ENCODE results near the gene TTLL8.

Gene TTLL8

GRCh38 chr22:50001388-50002231 lies 56.5 kb downstream of the TTLL8 start:
- no peak overlapping the region for H3K27ac ChIP-seq (ENCODE audit: low read depth in 2 of 2, low read length in 2 of 2)
- no peak overlapping the region for H3K9ac ChIP-seq (ENCODE audit: low read depth in 1 of 2, low read length in 2 of 2)
- H3K4me3 ChIP-seq (ENCODE audit: low read length in 2 of 2): no peak overlapping the region
- no peaks in the 10 kb centered on the region for H3K36me3 ChIP-seq (ENCODE audit: control insufficient read depth in 2 of 2, insufficient read depth in 2 of 2, low read length in 2 of 2)
- H3K4me1 ChIP-seq (ENCODE audit: control insufficient read depth in 2 of 2, insufficient read depth in 2 of 2, low read length in 2 of 2): peaks cover 7 to 11% of the 10 kb centered on the region in 2 donors
- no peaks in the 10 kb centered on the region for H3K9me3 ChIP-seq (ENCODE audit: control insufficient read depth in 2 of 2, low read length in 2 of 2)
- H3K27me3 ChIP-seq (ENCODE audit: control insufficient read depth in 2 of 2, insufficient read depth in 2 of 2, low read length in 2 of 2): no peaks in the 10 kb centered on the region

DNA sequence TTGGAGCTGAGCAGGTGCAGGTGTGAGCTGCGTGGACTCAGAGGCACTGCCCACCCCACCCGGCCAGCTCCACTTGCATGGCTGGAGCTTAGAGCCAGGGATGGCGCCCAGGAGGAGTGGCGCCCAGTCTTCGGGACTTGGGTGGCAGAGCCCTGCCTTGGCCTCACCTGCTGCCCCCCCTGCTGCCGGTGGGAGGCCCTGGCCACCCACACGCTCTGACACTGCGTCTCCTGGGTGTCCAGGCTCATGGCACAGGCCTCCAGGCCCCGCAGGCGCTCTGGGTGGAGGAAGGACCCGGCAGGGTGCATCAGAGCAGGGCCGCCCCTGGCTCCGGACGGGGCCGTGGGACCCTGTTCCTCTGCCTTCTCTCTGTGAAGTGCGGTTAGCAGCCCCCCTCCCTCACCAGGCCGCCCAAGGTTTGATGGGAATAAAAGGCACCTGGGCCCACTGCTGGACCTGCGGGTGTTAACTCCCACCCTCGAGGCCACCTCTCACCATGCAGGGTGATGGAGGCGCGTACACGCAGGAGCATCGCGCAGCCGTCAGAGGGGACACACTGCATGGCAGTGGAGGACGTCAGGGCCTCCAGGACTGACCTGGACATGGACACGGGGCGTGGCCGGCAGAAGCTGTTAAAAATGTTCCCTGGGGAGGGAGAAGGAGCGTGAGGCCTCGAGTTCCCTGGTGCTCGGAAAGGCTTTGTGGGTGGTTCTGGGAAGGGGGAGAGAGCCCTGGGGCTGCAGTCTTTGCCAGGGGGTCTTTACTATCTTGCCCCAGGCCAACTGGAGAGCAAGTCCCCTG lies 57.3 kb downstream of the TTLL8 start:
- H3K9me3 ChIP-seq (ENCODE audit: control insufficient read depth in 2 of 2, low read length in 2 of 2): no peaks in the 10 kb centered on the region
- no peaks in the 10 kb centered on the region for H3K36me3 ChIP-seq (ENCODE audit: control insufficient read depth in 2 of 2, insufficient read depth in 2 of 2, low read length in 2 of 2)
- no peaks in the 10 kb centered on the region for H3K27me3 ChIP-seq (ENCODE audit: control insufficient read depth in 2 of 2, insufficient read depth in 2 of 2, low read length in 2 of 2)
- H3K4me1 ChIP-seq (ENCODE audit: control insufficient read depth in 2 of 2, insufficient read depth in 2 of 2, low read length in 2 of 2): peaks cover 11 to 19% of the 10 kb centered on the region in 2 donors
- no peak overlapping the region for H3K9ac ChIP-seq (ENCODE audit: low read depth in 1 of 2, low read length in 2 of 2)
- H3K27ac ChIP-seq (ENCODE audit: low read depth in 2 of 2, low read length in 2 of 2): no peak overlapping the region
- no peak overlapping the region for H3K4me3 ChIP-seq (ENCODE audit: low read length in 2 of 2)

DNA sequence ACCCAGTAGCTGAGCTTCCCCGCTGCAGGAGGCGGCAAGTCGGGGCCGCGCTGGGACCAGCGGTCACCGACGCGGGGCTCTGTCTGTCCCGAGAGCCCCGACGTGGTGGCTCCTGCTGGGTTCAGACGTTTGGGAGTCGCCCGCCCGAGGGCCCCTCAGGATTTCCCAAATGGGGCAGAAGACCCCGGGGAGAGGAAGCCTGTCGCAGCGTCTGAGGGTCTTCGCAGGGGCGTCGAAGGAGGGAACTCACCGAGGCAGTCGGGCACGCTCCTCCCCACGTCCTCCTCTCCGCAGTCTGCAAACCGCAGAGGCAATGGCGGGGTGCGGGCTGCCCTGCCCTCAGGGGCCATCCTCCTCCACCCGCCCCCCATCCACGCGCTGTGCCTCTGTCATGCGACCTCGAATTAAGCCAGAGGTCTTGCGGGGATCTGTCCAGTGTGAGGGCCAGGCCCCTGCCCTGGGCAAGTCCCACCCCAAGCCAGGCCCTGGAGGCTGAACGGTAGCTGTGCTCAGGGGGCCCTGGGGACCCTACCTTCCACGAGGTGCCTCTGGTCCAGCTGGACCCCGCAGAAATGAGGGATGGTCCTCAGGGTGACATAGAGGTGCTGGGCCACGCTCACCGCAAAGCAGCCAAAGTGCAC lies 58.0 kb downstream of the TTLL8 start:
- H3K9me3 ChIP-seq (ENCODE audit: control insufficient read depth in 2 of 2, low read length in 2 of 2): no peaks in the 10 kb centered on the region

GRCh38 chr22:49999063-49999945 lies 58.8 kb downstream of the TTLL8 start:
- peaks cover 11 to 22% of the 10 kb centered on the region in 2 donors for H3K4me1 ChIP-seq (ENCODE audit: control insufficient read depth in 2 of 2, insufficient read depth in 2 of 2, low read length in 2 of 2)
- no peak overlapping the region for H3K27ac ChIP-seq (ENCODE audit: low read depth in 2 of 2, low read length in 2 of 2)
- no peaks in the 10 kb centered on the region for H3K36me3 ChIP-seq (ENCODE audit: control insufficient read depth in 2 of 2, insufficient read depth in 2 of 2, low read length in 2 of 2)
- no peaks in the 10 kb centered on the region for H3K9me3 ChIP-seq (ENCODE audit: control insufficient read depth in 2 of 2, low read length in 2 of 2)
- H3K27me3 ChIP-seq (ENCODE audit: control insufficient read depth in 2 of 2, insufficient read depth in 2 of 2, low read length in 2 of 2): no peaks in the 10 kb centered on the region
- H3K9ac ChIP-seq (ENCODE audit: low read depth in 1 of 2, low read length in 2 of 2): no peak overlapping the region
- H3K4me3 ChIP-seq (ENCODE audit: low read length in 2 of 2): no peak overlapping the region

More for the DNA sequence above, 58.0 kb downstream of the TTLL8 start:
- Histone ChIP-seq H3K4me3 (ENCODE audit: low read length in 2 of 2) (no peak overlapping the region), H3K27me3 (ENCODE audit: control insufficient read depth in 2 of 2, insufficient read depth in 2 of 2, low read length in 2 of 2) (no peaks in the 10 kb centered on the region), H3K9ac (ENCODE audit: low read depth in 1 of 2, low read length in 2 of 2) (no peak overlapping the region), H3K36me3 (ENCODE audit: control insufficient read depth in 2 of 2, insufficient read depth in 2 of 2, low read length in 2 of 2) (no peaks in the 10 kb centered on the region), H3K27ac (ENCODE audit: low read depth in 2 of 2, low read length in 2 of 2) (no peak overlapping the region), H3K4me1 (ENCODE audit: control insufficient read depth in 2 of 2, insufficient read depth in 2 of 2, low read length in 2 of 2) (peaks cover 11 to 22% of the 10 kb centered on the region in 2 donors)

GRCh38 chr22:49998718-49999062 lies 59.4 kb downstream of the TTLL8 start:
- no peak overlapping the region for H3K4me3 ChIP-seq (ENCODE audit: low read length in 2 of 2)
- no peak overlapping the region for H3K27ac ChIP-seq (ENCODE audit: low read depth in 2 of 2, low read length in 2 of 2)
- no peak overlapping the region for H3K9ac ChIP-seq (ENCODE audit: low read depth in 1 of 2, low read length in 2 of 2)
- no peaks in the 10 kb centered on the region for H3K9me3 ChIP-seq (ENCODE audit: control insufficient read depth in 2 of 2, low read length in 2 of 2)
- H3K36me3 ChIP-seq (ENCODE audit: control insufficient read depth in 2 of 2, insufficient read depth in 2 of 2, low read length in 2 of 2): no peaks in the 10 kb centered on the region
- no peaks in the 10 kb centered on the region for H3K27me3 ChIP-seq (ENCODE audit: control insufficient read depth in 2 of 2, insufficient read depth in 2 of 2, low read length in 2 of 2)
- peaks cover 11 to 22% of the 10 kb centered on the region in 2 donors for H3K4me1 ChIP-seq (ENCODE audit: control insufficient read depth in 2 of 2, insufficient read depth in 2 of 2, low read length in 2 of 2)

DNA sequence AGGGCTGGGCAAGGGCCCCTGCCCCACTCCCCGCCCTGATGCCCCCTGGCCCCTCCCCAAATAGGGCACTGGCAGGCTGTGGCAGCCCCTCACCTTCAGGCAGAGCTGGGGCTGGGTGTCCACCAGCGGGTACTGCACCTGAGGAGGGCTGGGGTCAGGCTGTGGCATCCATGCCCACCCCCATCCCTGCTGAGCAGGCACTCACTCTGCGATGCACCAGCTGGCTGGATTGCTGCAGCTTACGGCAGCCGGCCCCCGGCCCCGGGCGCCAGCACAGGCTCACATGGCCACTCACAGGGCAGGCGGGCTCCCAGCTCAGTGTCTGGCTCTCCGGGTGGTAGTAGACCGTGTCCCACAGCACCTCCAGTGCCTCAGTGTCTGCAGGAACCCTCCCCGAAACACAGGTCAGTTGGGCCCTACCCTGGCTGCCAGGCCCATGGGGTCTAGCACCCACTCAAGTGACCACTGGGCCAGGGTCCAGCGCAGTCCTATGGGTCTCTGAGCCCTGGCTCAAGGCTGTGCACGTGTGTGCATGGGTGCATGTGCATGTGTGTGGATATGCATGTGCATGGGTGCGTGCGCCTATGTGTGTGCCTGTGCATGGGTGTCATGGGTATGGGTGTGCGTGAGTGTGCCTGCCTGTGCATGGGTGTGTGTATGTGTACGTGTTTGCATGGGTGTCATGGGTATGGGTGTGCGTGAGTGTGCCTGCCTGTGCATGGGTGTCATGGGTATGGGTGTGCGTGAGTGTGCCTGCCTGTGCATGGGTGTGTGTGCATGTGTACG lies 60.0 kb downstream of the TTLL8 start:
- H3K9me3 ChIP-seq (ENCODE audit: control insufficient read depth in 2 of 2, low read length in 2 of 2): no peaks in the 10 kb centered on the region
- no peak overlapping the region for H3K27ac ChIP-seq (ENCODE audit: low read depth in 2 of 2, low read length in 2 of 2)
- H3K4me1 ChIP-seq (ENCODE audit: control insufficient read depth in 2 of 2, insufficient read depth in 2 of 2, low read length in 2 of 2): peaks cover 11 to 26% of the 10 kb centered on the region in 2 donors
- H3K36me3 ChIP-seq (ENCODE audit: control insufficient read depth in 2 of 2, insufficient read depth in 2 of 2, low read length in 2 of 2): no peaks in the 10 kb centered on the region
- no peaks in the 10 kb centered on the region for H3K27me3 ChIP-seq (ENCODE audit: control insufficient read depth in 2 of 2, insufficient read depth in 2 of 2, low read length in 2 of 2)
- H3K4me3 ChIP-seq (ENCODE audit: low read length in 2 of 2): no peak overlapping the region
- no peak overlapping the region for H3K9ac ChIP-seq (ENCODE audit: low read depth in 1 of 2, low read length in 2 of 2)

DNA sequence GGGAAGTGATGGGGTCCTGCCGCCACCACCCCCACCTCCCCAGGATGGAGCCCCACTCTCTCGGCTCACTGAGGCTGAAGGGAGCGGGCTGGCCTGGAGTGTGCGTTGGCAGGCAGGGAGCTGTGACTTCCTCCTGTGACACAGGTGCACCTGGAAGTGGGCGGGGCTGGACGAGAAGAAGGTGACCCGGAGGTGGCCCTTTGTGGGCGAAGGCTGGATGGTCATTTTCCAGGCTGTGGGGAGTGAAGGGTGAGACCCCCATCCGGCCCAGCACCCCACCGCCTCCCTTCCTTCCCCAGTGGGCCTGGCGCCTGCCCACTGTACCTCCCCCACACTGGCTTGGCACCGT lies 60.9 kb downstream of the TTLL8 start:
- Histone ChIP-seq H3K27me3 (ENCODE audit: control insufficient read depth in 2 of 2, insufficient read depth in 2 of 2, low read length in 2 of 2) (no peaks in the 10 kb centered on the region), H3K4me3 (ENCODE audit: low read length in 2 of 2) (no peak overlapping the region), H3K9me3 (ENCODE audit: control insufficient read depth in 2 of 2, low read length in 2 of 2) (no peaks in the 10 kb centered on the region), H3K9ac (ENCODE audit: low read depth in 1 of 2, low read length in 2 of 2) (peak overlapping the region in 1 of 2 donors; percentile 57), H3K36me3 (ENCODE audit: control insufficient read depth in 2 of 2, insufficient read depth in 2 of 2, low read length in 2 of 2) (no peaks in the 10 kb centered on the region), H3K4me1 (ENCODE audit: control insufficient read depth in 2 of 2, insufficient read depth in 2 of 2, low read length in 2 of 2) (peaks cover 11 to 30% of the 10 kb centered on the region in 2 donors), H3K27ac (ENCODE audit: low read depth in 2 of 2, low read length in 2 of 2) (peak overlapping the region in 1 of 2 donors; percentile 76)

- H3K27me3 ChIP-seq (ENCODE audit: control insufficient read depth in 2 of 2, insufficient read depth in 2 of 2, low read length in 2 of 2): no peaks in the 10 kb centered on the region
- H3K36me3 ChIP-seq (ENCODE audit: control insufficient read depth in 2 of 2, insufficient read depth in 2 of 2, low read length in 2 of 2): no peaks in the 10 kb centered on the region
- no peaks in the 10 kb centered on the region for H3K9me3 ChIP-seq (ENCODE audit: control insufficient read depth in 2 of 2, low read length in 2 of 2)
- H3K9ac ChIP-seq (ENCODE audit: low read depth in 1 of 2, low read length in 2 of 2): peak overlapping the region in 1 of 2 donors; percentile 57
- H3K4me3 ChIP-seq (ENCODE audit: low read length in 2 of 2): peak overlapping the region in 1 of 2 donors; percentile 47
- H3K27ac ChIP-seq (ENCODE audit: low read depth in 2 of 2, low read length in 2 of 2): peak overlapping the region in 1 of 2 donors; percentile 76
- H3K4me1 ChIP-seq (ENCODE audit: control insufficient read depth in 2 of 2, insufficient read depth in 2 of 2, low read length in 2 of 2): peaks cover 11 to 30% of the 10 kb centered on the region in 2 donors
Measured at GRCh38 chr22:49996518-49997250, 61.4 kb downstream of the TTLL8 start.
